Natural killer cell (primary cell): ENCODE data around the gene CHD1L. TPM values are rescaled to one million over a fixed set of nuclear protein-coding genes. Genes with fewer than 3 reads are reported as not detected.
"Not testable (repeated sequence)": the region's sequence is repeated elsewhere in the genome, so short reads cannot be mapped to it uniquely, and the experiment has no call there.

Source experiments
- ATAC-seq, 3 donors: fragments of 150-1000 bp in 2 of 3; fragments of 200-7000 bp in 1 of 3; cut with Tn5 transposase; 1 replicate in 1 of 3; 2 replicates in 2 of 3; pipeline ENCODE4 v1.10.0; 2021; ENCODE audit warnings: mild to moderate bottlenecking in 2 of 3, moderate library complexity in 2 of 3
- DNase-seq, 2 donors: peaks; one replicate each; pipeline versions ENCODE4 v3.0.0 to v3.0.0-alpha.2; 2013 to 2021; ENCODE audit warnings: mixed read lengths in 1 of 2
- H3K27ac ChIP-seq: one replicate; pipeline ENCODE4 v1.5.1; 2013; ENCODE audit warnings: mild to moderate bottlenecking, low read length
- H3K27me3 ChIP-seq: one replicate; pipeline ENCODE4 v1.6.1; 2013; ENCODE audit warnings: low read length; ENCODE audit not compliant: control insufficient read depth, insufficient read depth
- H3K36me3 ChIP-seq: one replicate; pipeline ENCODE4 v1.6.1; 2013; ENCODE audit warnings: low read length; ENCODE audit not compliant: control insufficient read depth, insufficient read depth
- H3K4me1 ChIP-seq: one replicate; pipeline ENCODE4 v1.6.1; 2013; ENCODE audit warnings: low read length; ENCODE audit not compliant: control insufficient read depth, insufficient read depth
- H3K4me3 ChIP-seq: one replicate; pipeline ENCODE4 v1.5.1; 2013; ENCODE audit warnings: low read length
- H3K9me3 ChIP-seq: one replicate; pipeline ENCODE4 v1.6.1; 2013; ENCODE audit warnings: low read length; ENCODE audit not compliant: control insufficient read depth, insufficient read depth
- H3K27ac Mint-ChIP-seq, 2 donors: one replicate each; pipeline ENCODE4 v1.8.0; 2022; ENCODE audit warnings: mild to moderate bottlenecking in 2 of 2, mixed read lengths in 2 of 2, moderate library complexity in 1 of 2
- H3K27me3 Mint-ChIP-seq, 2 donors: one replicate each; pipeline ENCODE4 v1.8.0; 2022; ENCODE audit warnings: low read depth in 2 of 2, mixed read lengths in 2 of 2
- H3K36me3 Mint-ChIP-seq: one replicate; pipeline ENCODE4 v1.8.0; 2022; ENCODE audit warnings: mixed read lengths
- H3K4me1 Mint-ChIP-seq, 2 donors: one replicate each; pipeline ENCODE4 v1.8.0; 2022; ENCODE audit warnings: mixed read lengths in 2 of 2
- H3K4me3 Mint-ChIP-seq: one replicate; pipeline ENCODE4 v1.8.0; 2022; ENCODE audit warnings: mild to moderate bottlenecking, moderate library complexity, mixed read lengths
- H3K9me3 Mint-ChIP-seq, 2 donors: one replicate each; pipeline ENCODE4 v1.8.0; 2022; ENCODE audit warnings: mixed read lengths in 2 of 2
- CTCF ChIP-seq: fragments of 200-600 bp; IDR thresholded peaks from one replicate; pipeline ENCODE4 v1.8.0; 2022; ENCODE audit warnings: antibody characterized with exemption
- WGBS: methylation state at CpG from one replicate; pipeline ENCODE4 v1.1.7; 2013; ENCODE audit warnings: missing lambda C conversion rate; ENCODE audit not compliant: insufficient coverage; 5-methylcytosine and 5-hydroxymethylcytosine counted together
- intact Hi-C: fragments of 100-400 bp; cut with micrococcal nuclease; formaldehyde crosslinking; loops from one replicate; pipeline ENCODE4 v1.14.2; 2022
- total RNA-seq, 4 donors: library from RNA; stranded (reverse); fragments of 120-200 nt in 1 of 4; gene quantifications; one replicate each; pipeline versions ENCODE4 v1.2.3 to v1.2.4, GENCODE V29; 2013 to 2022

Gene CHD1L
- total RNA-seq, 3 donors from 2014 or later (not counting 1 experiment from before 2014, with no cell fraction given) = 35.8 to 45.7 (median 44.0) TPM

GRCh38 chr1:147223740-147224615 is 18.5 kb upstream of the CHD1L start:
- H3K27me3 ChIP-seq = no peaks in the 10 kb centered on the region
- DNase-seq (no peak), ATAC-seq (no peak)
- Mint-ChIP-seq H3K36me3 (no peaks in the 10 kb centered on the region), H3K27me3 (no peaks in the 10 kb centered on the region), H3K4me1 (peaks cover 25 to 37% of the 10 kb centered on the region in 2 donors), H3K4me3 (peak overlapping the region; percentile 61), H3K27ac (peak overlapping the region in 1 of 2 donors; percentile 50), H3K9me3 (no peaks in the 10 kb centered on the region)
- intact Hi-C loops = no loop called here
- peaks cover 9% of the 10 kb centered on the region for H3K4me1 ChIP-seq
- H3K27ac ChIP-seq = no peak overlapping the region
- no peak for TF ChIP-seq CTCF
- no peak overlapping the region for H3K4me3 ChIP-seq
- no peaks in the 10 kb centered on the region for H3K9me3 ChIP-seq
- no peaks in the 10 kb centered on the region for H3K36me3 ChIP-seq
- WGBS = 91% methylated on average over 14 of the region's 14 CpGs

DNA sequence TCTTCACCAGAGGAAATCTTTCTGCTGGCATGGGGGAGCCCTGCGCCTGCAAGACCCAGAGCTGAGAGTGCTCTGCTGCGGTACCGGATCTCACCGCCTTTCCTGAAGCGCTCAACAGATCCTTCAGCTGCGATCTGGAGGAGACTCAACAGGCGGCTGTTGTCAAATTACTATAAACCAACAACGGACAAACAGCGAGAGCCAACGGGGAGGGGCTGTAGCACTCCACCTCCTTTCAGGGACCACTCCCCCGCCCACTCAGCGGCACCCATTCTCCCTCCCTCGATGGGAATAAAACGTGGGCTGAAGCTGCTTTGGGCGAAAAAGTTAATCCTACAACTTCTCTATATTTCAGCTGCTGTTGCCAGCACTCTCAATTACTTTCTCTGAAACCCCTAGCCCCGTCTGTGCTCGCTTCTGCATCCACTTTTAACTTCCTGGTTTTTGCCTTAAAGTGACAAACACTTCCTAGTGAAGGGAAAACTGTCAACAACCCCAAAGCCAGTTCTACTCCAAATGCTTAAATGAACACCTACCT is 17.2 kb upstream of the CHD1L start, which contains the start of gene FMO5:
Gene FMO5 (minus strand): TSS at position 147 of the 538 bp plus-strand sequence. CDS start 310 bp downstream, outside the sequence.
- Histone ChIP-seq H3K4me1 (peaks cover 9% of the 10 kb centered on the region), H3K27me3 (no peaks in the 10 kb centered on the region), H3K4me3 (peak within 1 kb of the TSS; percentile 55), H3K27ac (peak within 1 kb of the TSS; percentile 58), H3K9me3 (no peaks in the 10 kb centered on the region), H3K36me3 (no peaks in the 10 kb centered on the region)
- Mint-ChIP-seq H3K27me3 (no peaks in the 10 kb centered on the region), H3K4me3 (peak within 1 kb of the TSS; percentile 98), H3K4me1 (peaks cover 25 to 37% of the 10 kb centered on the region in 2 donors), H3K27ac (peak within 1 kb of the TSS; percentile 85 to 90), H3K9me3 (no peaks in the 10 kb centered on the region), H3K36me3 (no peaks in the 10 kb centered on the region)
- ATAC-seq = peak; percentile 90 to 94 (median 90)
- under 1% methylated on average over 17 of the region's 17 CpGs for WGBS
- intact Hi-C loops = loop anchor here (1.0 kb wide), 1 partner anchor 53 kb away; the partner anchor contains the start of gene PRKAB2
- TF ChIP-seq CTCF = no peak
- peak; percentile 32 to 72 for DNase-seq

DNA sequence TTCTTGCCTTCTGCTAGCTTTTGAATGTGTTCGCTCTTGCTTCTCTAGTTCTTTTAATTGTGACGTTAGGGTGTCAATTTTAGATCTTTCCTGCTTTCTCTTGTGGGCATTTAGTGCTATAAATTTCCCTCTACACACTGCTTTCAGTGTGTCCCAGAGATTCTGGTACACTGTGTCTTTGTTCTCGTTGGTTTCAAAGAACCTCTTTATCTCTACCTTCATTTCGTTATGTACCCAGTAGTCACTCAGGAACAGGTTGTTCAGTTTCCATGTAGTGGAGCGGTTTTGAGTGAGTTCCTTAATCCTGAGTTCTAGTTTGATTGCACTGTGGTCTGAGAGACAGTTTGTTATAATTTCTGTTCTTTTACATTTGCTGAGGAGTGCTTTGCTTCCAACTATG is 11.5 kb upstream of the CHD1L start:
- H3K36me3 Mint-ChIP-seq, DNase-seq, H3K4me3 ChIP-seq, intact Hi-C loops, H3K36me3 ChIP-seq, H3K4me1 Mint-ChIP-seq, H3K27ac Mint-ChIP-seq, H3K9me3 ChIP-seq, H3K27me3 ChIP-seq, ATAC-seq, H3K27ac ChIP-seq, H3K4me3 Mint-ChIP-seq, H3K9me3 Mint-ChIP-seq, H3K4me1 ChIP-seq: not testable (repeated sequence)
- 97% methylated on average over 3 of the region's 5 CpGs for WGBS
- H3K27me3 Mint-ChIP-seq = peaks cover 12 to 15% of the 10 kb centered on the region in 2 donors

- H3K27ac ChIP-seq, H3K9me3 Mint-ChIP-seq, DNase-seq, H3K36me3 Mint-ChIP-seq, H3K36me3 ChIP-seq, intact Hi-C loops, H3K27ac Mint-ChIP-seq, H3K4me3 Mint-ChIP-seq, ATAC-seq, H3K4me3 ChIP-seq, H3K9me3 ChIP-seq, H3K4me1 Mint-ChIP-seq, H3K27me3 ChIP-seq, H3K4me1 ChIP-seq: not testable (repeated sequence)
- WGBS = 91% methylated on average over 6 of the region's 8 CpGs
- peaks cover 15% of the 10 kb centered on the region in 2 donors for H3K27me3 Mint-ChIP-seq
Measured at GRCh38 chr1:147233903-147234302, 8.6 kb upstream of the CHD1L start.
